Renal cortical epithelial cell (primary cell): ENCODE data around the gene SLC19A1. TPM values are rescaled to one million over a fixed set of nuclear protein-coding genes. Genes with fewer than 3 reads are reported as not detected.

Source experiments
- DNase-seq: peaks from one replicate; pipeline ENCODE4 v3.0.0-alpha.2; 2011; ENCODE audit warnings: low read depth
- total RNA-seq: library from RNA; depleted of rRNA; stranded (reverse); fragments of >200 nt; gene quantifications from 2 replicates; pipeline ENCODE4 v1.2.3, GENCODE V29; 2014

Gene SLC19A1
- 5.9 and 8.2 TPM in 2 replicates for total RNA-seq

- no peak for DNase-seq
These were observed at the start of gene SLC19A1 for GRCh38 chr21:45542242-45542666. SLC19A1 (minus strand) TSS chr21:45542440; CDS start chr21:45537959, 4,481 bp downstream.

DNA sequence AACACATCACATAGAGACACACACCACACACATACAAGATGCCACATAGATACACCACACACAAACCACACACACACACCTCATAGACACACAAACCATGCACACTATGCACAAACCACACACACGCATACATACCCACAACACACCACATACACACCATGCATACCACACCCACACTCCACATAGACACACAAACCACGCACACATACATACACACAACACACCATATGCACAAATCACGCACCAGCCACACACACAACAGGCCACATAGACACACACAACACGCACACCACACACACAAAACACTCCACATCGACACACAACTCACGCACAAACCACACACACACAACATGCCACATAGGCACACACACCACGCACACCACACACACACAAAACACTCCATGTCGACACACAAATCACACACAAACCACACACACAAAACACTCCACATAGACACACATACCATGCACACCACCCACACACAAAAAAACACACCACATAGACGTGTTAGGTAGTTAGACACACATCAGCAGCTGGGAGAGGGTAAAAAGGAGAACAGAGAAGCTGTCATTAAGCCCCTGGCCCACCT is 49.5 kb upstream of the SLC19A1 start:
- DNase-seq = no peak

GRCh38 chr21:45590726-45591618 is 48.7 kb upstream of the SLC19A1 start:
- DNase-seq = no peak

DNA sequence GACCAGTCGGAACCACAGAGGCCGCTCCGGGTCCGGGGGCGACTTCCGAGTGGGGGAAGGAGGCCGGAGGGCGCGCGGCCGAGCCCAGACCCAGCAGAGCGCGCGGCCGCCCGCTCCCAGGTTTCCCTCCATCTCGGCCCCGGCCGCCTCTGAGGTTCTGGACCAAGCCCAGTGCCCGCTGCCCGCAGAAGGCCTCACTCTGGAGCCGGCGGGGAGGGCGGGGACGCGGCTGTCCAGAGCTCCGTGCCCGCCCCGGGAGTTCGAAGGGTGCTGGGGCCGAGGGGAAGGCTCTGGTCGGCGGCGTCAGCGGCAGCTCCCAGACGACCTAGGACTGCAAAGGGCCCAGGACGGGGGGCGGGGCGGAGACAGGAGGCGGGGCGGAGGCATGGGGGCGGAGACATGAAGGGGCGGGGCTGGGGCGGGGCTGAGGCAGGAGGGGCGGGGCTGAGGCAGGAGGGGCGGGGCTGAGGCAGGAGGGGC is 48.0 kb upstream of the SLC19A1 start:
- no peak for DNase-seq

GRCh38 chr21:45589686-45590245 is 47.5 kb upstream of the SLC19A1 start:
- DNase-seq = no peak

- no peak for DNase-seq
These were observed 46.7 kb upstream of the SLC19A1 start for GRCh38 chr21:45588871-45589491.

GRCh38 chr21:45588086-45588825 is 46.0 kb upstream of the SLC19A1 start:
- no peak for DNase-seq

GRCh38 chr21:45586289-45586858 is 44.1 kb upstream of the SLC19A1 start:
- no peak for DNase-seq

DNA sequence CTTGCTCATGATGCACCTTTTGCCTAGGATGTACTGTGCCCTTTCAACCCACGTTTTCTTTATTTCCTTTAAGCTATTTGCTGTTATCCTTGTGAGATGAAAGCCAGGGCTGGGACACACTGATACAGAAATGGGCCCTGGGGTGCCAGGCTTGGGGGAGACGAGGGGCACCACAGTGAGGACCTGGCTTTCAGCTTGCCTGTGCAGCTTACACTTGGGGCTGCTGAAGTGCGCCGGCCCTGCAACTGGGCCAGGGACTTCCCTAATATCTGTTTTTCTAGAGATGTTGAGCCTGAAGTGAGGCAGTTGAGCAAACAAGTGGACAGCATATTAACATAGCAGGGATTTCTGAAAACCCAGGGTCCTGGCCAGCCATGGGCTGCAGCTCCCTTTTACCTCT is 42.5 kb upstream of the SLC19A1 start:
- DNase-seq = no peak

GRCh38 chr21:45583831-45584509 is 41.7 kb upstream of the SLC19A1 start:
- no peak for DNase-seq

DNA sequence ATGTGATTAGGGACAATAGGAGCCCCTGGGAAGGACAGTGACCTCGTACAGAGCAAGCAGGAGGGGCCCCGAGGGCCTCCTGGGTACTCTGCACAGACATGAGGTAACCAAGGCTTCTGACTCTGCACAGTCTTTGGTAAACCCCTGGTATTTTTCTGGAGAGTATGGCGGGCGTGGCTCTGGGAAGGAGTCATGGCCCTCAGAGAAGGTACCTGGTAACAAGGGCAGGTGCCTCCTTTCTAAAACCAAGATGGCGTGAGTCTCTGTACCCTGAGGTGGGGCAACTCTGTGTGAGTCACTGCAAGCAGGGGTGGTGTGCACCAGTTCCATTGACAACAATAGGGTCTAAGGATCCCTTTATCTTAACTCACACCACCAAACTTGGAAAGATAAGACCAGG is 39.9 kb upstream of the SLC19A1 start:
- DNase-seq = no peak

DNA sequence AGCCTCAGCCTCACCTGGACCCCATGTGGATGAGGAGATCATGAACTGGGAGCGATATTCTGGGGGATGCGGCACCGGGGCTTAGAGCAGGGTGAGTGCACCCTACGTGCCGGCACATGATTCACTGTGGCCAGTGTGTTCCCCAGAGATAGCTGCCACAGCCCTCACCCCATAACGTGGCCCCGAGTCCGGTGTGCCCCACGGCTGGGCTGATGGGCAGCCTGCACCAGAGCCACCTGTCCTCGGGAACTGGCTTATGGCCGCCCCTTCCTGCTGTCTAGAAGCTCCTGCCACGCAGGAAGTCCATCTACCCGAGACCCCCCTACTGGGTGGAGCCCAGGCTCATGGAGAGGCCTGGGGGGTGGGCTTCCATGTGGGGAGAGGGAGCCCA is 39.1 kb upstream of the SLC19A1 start:
- DNase-seq = no peak

- no peak for DNase-seq
These were observed 38.5 kb upstream of the SLC19A1 start for GRCh38 chr21:45580576-45581321.

- DNase-seq = no peak
These were observed 37.9 kb upstream of the SLC19A1 start for GRCh38 chr21:45580181-45580575.

- DNase-seq = no peak
These were observed 37.3 kb upstream of the SLC19A1 start for GRCh38 chr21:45579383-45580180.

DNA sequence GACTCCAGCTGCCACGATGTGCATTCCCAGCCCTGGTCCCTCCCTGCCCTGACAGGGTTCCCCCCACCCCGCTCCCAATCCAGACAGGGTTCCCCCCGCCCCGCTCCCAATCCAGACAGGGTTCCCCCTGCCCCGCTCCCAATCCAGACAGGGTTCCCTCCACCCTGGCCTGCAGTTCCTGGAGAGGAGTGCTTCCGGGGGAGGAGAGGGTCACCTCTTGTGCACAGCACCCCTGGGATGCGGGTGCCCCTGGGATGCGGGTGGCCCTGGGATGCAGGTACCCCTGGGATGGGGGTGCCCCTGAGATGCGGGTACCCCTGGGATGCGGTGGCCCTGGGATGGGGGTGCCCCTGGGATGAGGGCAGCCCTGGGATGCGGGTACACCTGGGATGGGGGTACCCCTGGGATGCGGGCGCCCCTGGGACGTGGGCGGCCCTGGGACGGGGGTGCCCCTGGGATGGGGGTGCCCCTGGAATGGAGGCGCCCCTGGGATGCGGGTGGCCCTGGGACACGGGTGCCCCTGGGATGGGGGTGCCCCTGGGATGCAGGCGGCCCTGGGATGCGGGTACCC is 36.7 kb upstream of the SLC19A1 start:
- DNase-seq = no peak

GRCh38 chr21:45578176-45578801 is 36.0 kb upstream of the SLC19A1 start:
- DNase-seq = no peak

DNA sequence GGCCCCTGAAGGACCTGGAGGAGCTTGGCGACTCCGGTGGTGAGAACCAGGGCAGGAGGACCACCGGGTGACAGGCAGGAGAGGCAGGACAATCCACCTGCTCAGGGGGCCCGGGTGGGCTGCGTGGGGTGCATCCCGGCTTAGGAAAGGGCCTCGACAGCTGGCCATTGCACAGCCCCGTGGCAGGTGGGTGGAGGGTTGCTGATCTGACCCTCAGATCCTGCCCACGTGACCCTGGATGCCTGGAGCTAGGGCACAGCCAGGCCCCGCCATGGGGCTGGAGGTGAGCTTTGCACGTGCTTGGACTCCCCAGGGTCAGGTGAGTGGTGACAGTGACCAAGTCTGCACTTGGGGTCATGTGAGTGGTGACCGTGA is 35.5 kb upstream of the SLC19A1 start:
- no peak for DNase-seq
